ENCODE results near the gene USH2A. TPM values are rescaled to one million over a fixed set of nuclear protein-coding genes. Genes with fewer than 3 reads are reported as not detected.

USH2A gene
- total RNA-seq, 4 donors from 2014 or later = 0.08 to 0.18 TPM; not detected in 2

GRCh38 chr1:215807218-215807617 is 616.0 kb downstream of the USH2A start:
- DNase-seq (ENCODE audit: low spot score in 2 of 2) = no peak
- Histone ChIP-seq H3K9me3 (peaks cover 11% of the 10 kb centered on the region), H3K36me3 (no peaks in the 10 kb centered on the region), H3K4me1 (no peaks in the 10 kb centered on the region), H3K27me3 (no peaks in the 10 kb centered on the region), H3K4me3 (no peak overlapping the region), H3K27ac (no peak overlapping the region)
- 65% methylated on average over 4 of the region's 4 CpGs for WGBS
- no peak for TF ChIP-seq POLR2A (IDR thresholded peaks at IDR 0.05)
- no peak for TF ChIP-seq CTCF (IDR thresholded peaks at IDR 0.05)
- TF ChIP-seq POLR2AphosphoS5 (IDR thresholded peaks at IDR 0.05) = no peak
- no peak for TF ChIP-seq EP300 (IDR thresholded peaks at IDR 0.05)

- no peak for DNase-seq (ENCODE audit: low spot score in 2 of 2)
- no peak overlapping the region for H3K27ac ChIP-seq
- H3K4me3 ChIP-seq = no peak overlapping the region
- H3K36me3 ChIP-seq = no peaks in the 10 kb centered on the region
- no peaks in the 10 kb centered on the region for H3K4me1 ChIP-seq
- TF ChIP-seq POLR2A (IDR thresholded peaks at IDR 0.05) (no peak), POLR2AphosphoS5 (IDR thresholded peaks at IDR 0.05) (no peak), CTCF (IDR thresholded peaks at IDR 0.05) (no peak), EP300 (IDR thresholded peaks at IDR 0.05) (no peak)
- H3K27me3 ChIP-seq = no peaks in the 10 kb centered on the region
- H3K9me3 ChIP-seq = no peaks in the 10 kb centered on the region
Measured at GRCh38 chr1:215797859-215798258, 625.4 kb downstream of the USH2A start.

- no peak for DNase-seq (ENCODE audit: low spot score in 2 of 2)
- no peak for TF ChIP-seq POLR2A (IDR thresholded peaks at IDR 0.05)
- no peak overlapping the region for H3K4me3 ChIP-seq
- no peak overlapping the region for H3K27ac ChIP-seq
- no peaks in the 10 kb centered on the region for H3K9me3 ChIP-seq
- no peaks in the 10 kb centered on the region for H3K4me1 ChIP-seq
- 68% methylated on average over 6 of the region's 6 CpGs for WGBS
- H3K27me3 ChIP-seq = no peaks in the 10 kb centered on the region
- no peaks in the 10 kb centered on the region for H3K36me3 ChIP-seq
Measured at GRCh38 chr1:215794156-215794555, 629.1 kb downstream of the USH2A start.

- no peak overlapping the region for H3K27ac ChIP-seq
- no peaks in the 10 kb centered on the region for H3K4me1 ChIP-seq
- no peak for DNase-seq (ENCODE audit: low spot score in 2 of 2)
- no peaks in the 10 kb centered on the region for H3K36me3 ChIP-seq
- no peak overlapping the region for H3K4me3 ChIP-seq
- H3K9me3 ChIP-seq = no peaks in the 10 kb centered on the region
- no peak for TF ChIP-seq POLR2A (IDR thresholded peaks at IDR 0.05)
- TF ChIP-seq CTCF (IDR thresholded peaks at IDR 0.05) = no peak
- no peak for TF ChIP-seq EP300 (IDR thresholded peaks at IDR 0.05)
- no peak for TF ChIP-seq POLR2AphosphoS5 (IDR thresholded peaks at IDR 0.05)
- H3K27me3 ChIP-seq = no peaks in the 10 kb centered on the region
Measured at GRCh38 chr1:215793180-215793579, 630.1 kb downstream of the USH2A start.

- no peak for DNase-seq (ENCODE audit: low spot score in 2 of 2)
- Histone ChIP-seq H3K27me3 (no peaks in the 10 kb centered on the region), H3K4me3 (no peak overlapping the region), H3K27ac (no peak overlapping the region), H3K9me3 (no peaks in the 10 kb centered on the region), H3K4me1 (no peaks in the 10 kb centered on the region), H3K36me3 (no peaks in the 10 kb centered on the region)
- WGBS = 79% methylated on average over 8 of the region's 8 CpGs
- no peak for TF ChIP-seq EP300 (IDR thresholded peaks at IDR 0.05)
- TF ChIP-seq CTCF (IDR thresholded peaks at IDR 0.05) = no peak
- no peak for TF ChIP-seq POLR2AphosphoS5 (IDR thresholded peaks at IDR 0.05)
- no peak for TF ChIP-seq POLR2A (IDR thresholded peaks at IDR 0.05)
Measured at GRCh38 chr1:215792446-215792845, 630.8 kb downstream of the USH2A start.

- Histone ChIP-seq H3K27me3 (no peaks in the 10 kb centered on the region), H3K27ac (no peak overlapping the region), H3K9me3 (no peaks in the 10 kb centered on the region), H3K4me3 (no peak overlapping the region), H3K4me1 (no peaks in the 10 kb centered on the region), H3K36me3 (no peaks in the 10 kb centered on the region)
- no peak for TF ChIP-seq POLR2A (IDR thresholded peaks at IDR 0.05)
- no peak for TF ChIP-seq EP300 (IDR thresholded peaks at IDR 0.05)
- no peak for TF ChIP-seq CTCF (IDR thresholded peaks at IDR 0.05)
- no peak for TF ChIP-seq POLR2AphosphoS5 (IDR thresholded peaks at IDR 0.05)
- WGBS = 73% methylated on average over 3 of the region's 3 CpGs
- DNase-seq (ENCODE audit: low spot score in 2 of 2) = no peak
Measured at GRCh38 chr1:215789981-215790380, 633.3 kb downstream of the USH2A start.
